C4-2B (cell line): ENCODE data around the gene CPNE6.

Experiments used
- ZFX ChIP-seq: fragments of 450-650 bp; IDR thresholded peaks from 2 replicates; pipeline ENCODE4 v1.6.1; 2017
- TF ChIP-seq, protein P1 (sequence below): fragments of 450-650 bp; conservative IDR thresholded peaks from 2 replicates; pipeline ENCODE4 v1.5.1; 2017; ENCODE audit warnings: mild to moderate bottlenecking

DNA sequence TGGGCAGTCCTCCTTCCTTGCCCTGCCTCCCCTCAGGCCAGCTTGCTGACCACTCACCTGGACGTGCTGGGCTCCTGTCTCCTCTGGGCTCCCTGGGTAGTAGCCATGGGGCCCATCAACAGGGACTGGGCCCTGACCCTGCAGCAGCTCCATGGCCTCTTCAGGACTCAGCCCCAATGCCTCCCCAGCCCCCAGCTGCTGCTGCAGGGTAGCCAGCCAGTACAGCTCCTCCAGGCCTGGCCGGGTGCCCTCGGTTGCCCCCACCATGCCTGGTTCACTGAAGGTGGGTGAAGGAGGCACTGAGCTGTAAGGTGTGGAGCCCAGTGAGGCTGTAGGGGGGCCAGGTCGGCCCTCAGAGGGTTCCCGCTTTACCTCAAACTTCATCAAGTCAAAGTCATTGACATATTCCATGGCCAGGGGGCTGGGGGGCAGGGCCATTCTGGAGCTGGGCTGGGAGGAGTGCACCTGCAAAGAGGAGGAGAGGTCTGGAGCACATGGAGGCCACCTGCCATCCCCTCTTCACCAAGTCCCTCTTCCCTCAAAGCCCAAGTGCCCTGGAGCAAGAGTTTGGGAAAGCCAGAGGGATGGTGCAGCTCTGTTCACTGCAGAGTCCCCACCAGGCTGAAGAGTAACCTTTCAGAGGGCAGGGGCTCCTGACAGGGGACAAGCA is 11.2 kb downstream of the CPNE6 start:
- TF ChIP-seq, protein P1, sequence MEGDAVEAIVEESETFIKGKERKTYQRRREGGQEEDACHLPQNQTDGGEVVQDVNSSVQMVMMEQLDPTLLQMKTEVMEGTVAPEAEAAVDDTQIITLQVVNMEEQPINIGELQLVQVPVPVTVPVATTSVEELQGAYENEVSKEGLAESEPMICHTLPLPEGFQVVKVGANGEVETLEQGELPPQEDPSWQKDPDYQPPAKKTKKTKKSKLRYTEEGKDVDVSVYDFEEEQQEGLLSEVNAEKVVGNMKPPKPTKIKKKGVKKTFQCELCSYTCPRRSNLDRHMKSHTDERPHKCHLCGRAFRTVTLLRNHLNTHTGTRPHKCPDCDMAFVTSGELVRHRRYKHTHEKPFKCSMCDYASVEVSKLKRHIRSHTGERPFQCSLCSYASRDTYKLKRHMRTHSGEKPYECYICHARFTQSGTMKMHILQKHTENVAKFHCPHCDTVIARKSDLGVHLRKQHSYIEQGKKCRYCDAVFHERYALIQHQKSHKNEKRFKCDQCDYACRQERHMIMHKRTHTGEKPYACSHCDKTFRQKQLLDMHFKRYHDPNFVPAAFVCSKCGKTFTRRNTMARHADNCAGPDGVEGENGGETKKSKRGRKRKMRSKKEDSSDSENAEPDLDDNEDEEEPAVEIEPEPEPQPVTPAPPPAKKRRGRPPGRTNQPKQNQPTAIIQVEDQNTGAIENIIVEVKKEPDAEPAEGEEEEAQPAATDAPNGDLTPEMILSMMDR: no peak
- no peak for TF ChIP-seq ZFX
